Measurements from ENCODE around the gene GDPD4.

GDPD4 gene

GRCh38 chr11:77204754-77205466 is 96.6 kb downstream of the GDPD4 start:
- DNase-seq (ENCODE audit: low read depth): no peak

GRCh38 chr11:77203901-77204753 is 97.4 kb downstream of the GDPD4 start:
- DNase-seq (ENCODE audit: low read depth): no peak

- DNase-seq (ENCODE audit: low read depth): peak; percentile 29
Observed at GRCh38 chr11:77202941-77203900, 98.3 kb downstream of the GDPD4 start.

GRCh38 chr11:77201991-77202841 is 99.3 kb downstream of the GDPD4 start:
- no peak for DNase-seq (ENCODE audit: low read depth)

- no peak for DNase-seq (ENCODE audit: low read depth)
Observed at GRCh38 chr11:77201370-77201769, 100.1 kb downstream of the GDPD4 start.

- no peak for DNase-seq (ENCODE audit: low read depth)
Observed at GRCh38 chr11:77200351-77201268, 100.9 kb downstream of the GDPD4 start.

- peak; percentile 18 for DNase-seq (ENCODE audit: low read depth)
Observed at GRCh38 chr11:77199137-77199745, 102.2 kb downstream of the GDPD4 start.

GRCh38 chr11:77198440-77198849 is 103.0 kb downstream of the GDPD4 start:
- DNase-seq (ENCODE audit: low read depth): peak; percentile 78

GRCh38 chr11:77197626-77198320 is 103.7 kb downstream of the GDPD4 start:
- DNase-seq (ENCODE audit: low read depth): no peak

- no peak for DNase-seq (ENCODE audit: low read depth)
Observed at GRCh38 chr11:77196961-77197360, 104.5 kb downstream of the GDPD4 start.

GRCh38 chr11:77195071-77195755 is 106.3 kb downstream of the GDPD4 start:
- no peak for DNase-seq (ENCODE audit: low read depth)

GRCh38 chr11:77193911-77194830 is 107.3 kb downstream of the GDPD4 start:
- DNase-seq (ENCODE audit: low read depth): no peak

- DNase-seq (ENCODE audit: low read depth): no peak
Observed at GRCh38 chr11:77193167-77193566, 108.3 kb downstream of the GDPD4 start.

- peak; percentile 55 for DNase-seq (ENCODE audit: low read depth)
Observed at GRCh38 chr11:77191823-77192495, 109.5 kb downstream of the GDPD4 start.

GRCh38 chr11:77191429-77191822 is 110.1 kb downstream of the GDPD4 start:
- no peak for DNase-seq (ENCODE audit: low read depth)

- DNase-seq (ENCODE audit: low read depth): no peak
Observed at GRCh38 chr11:77190331-77191075, 111.0 kb downstream of the GDPD4 start.
